ENCODE measurements around the gene DLX6.
A peak's percentile ranks its signal among the peaks of the same experiment; 100 is the strongest.
"Not testable (repeated sequence)": the region's sequence is repeated elsewhere in the genome, so short reads cannot be mapped to it uniquely, and the experiment has no call there.

Gene DLX6

GRCh38 chr7:97024209-97025129 lies 19.1 kb downstream of the DLX6 start, which contains the start of gene DLX5:
TSS of gene DLX5 (minus strand) at chr7:97024831. CDS start at chr7:97024623, 208 bp downstream.
- DNase-seq (ENCODE audit: low read depth in 2 of 2), result no peak

- DNase-seq (ENCODE audit: low read depth in 2 of 2), result no peak
Observed at GRCh38 chr7:97025130-97025499, 19.8 kb downstream of the DLX6 start.

GRCh38 chr7:97025983-97026714 lies 20.8 kb downstream of the DLX6 start:
- no peak for DNase-seq (ENCODE audit: low read depth in 2 of 2)

GRCh38 chr7:97026715-97027426 lies 21.5 kb downstream of the DLX6 start:
- DNase-seq (ENCODE audit: low read depth in 2 of 2), result no peak

GRCh38 chr7:97027427-97028234 lies 22.3 kb downstream of the DLX6 start:
- DNase-seq (ENCODE audit: low read depth in 2 of 2), result peak; percentile 36 to 43

- not testable (repeated sequence) for DNase-seq (ENCODE audit: low read depth in 2 of 2)
Observed at GRCh38 chr7:97034213-97034852, 29.0 kb downstream of the DLX6 start.

GRCh38 chr7:97039374-97040065 lies 34.2 kb downstream of the DLX6 start:
- DNase-seq (ENCODE audit: low read depth in 2 of 2), result no peak

- no peak for DNase-seq (ENCODE audit: low read depth in 2 of 2)
Observed at GRCh38 chr7:97043281-97043680, 37.9 kb downstream of the DLX6 start.
